DOHH2 (cell line): ENCODE data around the gene IFI27.

Experiments
- CTCF ChIP-seq: fragments of 200-600 bp; sonication (generic); IDR thresholded peaks from one replicate; pipeline ENCODE4 v1.5.1; 2014; ENCODE audit warnings: antibody characterized with exemption, mild to moderate bottlenecking, low read depth, low read length; ENCODE audit not compliant: poor library complexity, severe bottlenecking
- EZH2phosphoT487 ChIP-seq: fragments of 200-600 bp; sonication (generic); IDR thresholded peaks from 2 replicates; pipeline ENCODE4 v1.6.1; 2017; ENCODE audit warnings: borderline replicate concordance, mild to moderate bottlenecking, antibody characterized with exemption, low read length, moderate library complexity, mixed read lengths

GRCh38 chr14:94121485-94121884 is 10.9 kb downstream of the IFI27 start:
- TF ChIP-seq CTCF = no peak
- TF ChIP-seq EZH2phosphoT487 = no peak
